ENCODE results near the gene HES1.

HES1 gene

DNA sequence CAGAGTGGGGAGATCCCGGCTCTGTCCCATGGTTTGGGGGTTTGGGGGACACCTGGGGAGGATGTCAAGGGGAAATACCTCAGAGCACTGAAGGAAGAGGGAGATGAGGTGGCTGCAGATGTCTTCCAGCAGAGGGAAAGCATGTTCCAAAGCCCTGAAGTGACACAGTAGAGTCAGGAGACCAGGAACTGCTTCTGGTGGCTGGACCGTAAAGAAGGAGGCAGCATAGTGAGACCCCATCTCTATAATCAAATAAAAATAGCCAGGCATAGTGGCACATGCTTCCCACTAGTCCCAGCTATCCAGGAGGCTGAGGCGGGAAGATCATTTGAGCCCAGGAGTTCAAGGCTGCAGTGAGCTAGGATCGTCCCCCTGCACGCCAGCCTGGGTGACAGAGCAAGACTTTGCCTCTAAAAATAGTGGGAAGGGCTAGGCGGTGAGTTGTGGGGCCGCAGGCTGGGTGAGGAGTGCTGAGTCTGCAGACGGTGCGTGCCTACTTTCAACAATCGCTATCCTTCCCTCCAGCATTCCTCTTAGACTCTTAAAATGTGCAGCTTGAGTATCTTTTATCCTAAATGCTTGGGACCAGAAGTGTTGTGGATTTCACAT, 26.2 kb downstream of the HES1 start:
- H2AFZ ChIP-seq (ENCODE audit: low read depth), result no peak overlapping the region
- no peak overlapping the region for H3K4me3 ChIP-seq (IDR thresholded peaks at IDR 0.05; ENCODE audit: insufficient read depth, low read depth, low read length)
- no peaks in the 10 kb centered on the region for H3K4me1 ChIP-seq (ENCODE audit: low read depth, poor library complexity, severe bottlenecking)
- TF ChIP-seq, protein P1, sequence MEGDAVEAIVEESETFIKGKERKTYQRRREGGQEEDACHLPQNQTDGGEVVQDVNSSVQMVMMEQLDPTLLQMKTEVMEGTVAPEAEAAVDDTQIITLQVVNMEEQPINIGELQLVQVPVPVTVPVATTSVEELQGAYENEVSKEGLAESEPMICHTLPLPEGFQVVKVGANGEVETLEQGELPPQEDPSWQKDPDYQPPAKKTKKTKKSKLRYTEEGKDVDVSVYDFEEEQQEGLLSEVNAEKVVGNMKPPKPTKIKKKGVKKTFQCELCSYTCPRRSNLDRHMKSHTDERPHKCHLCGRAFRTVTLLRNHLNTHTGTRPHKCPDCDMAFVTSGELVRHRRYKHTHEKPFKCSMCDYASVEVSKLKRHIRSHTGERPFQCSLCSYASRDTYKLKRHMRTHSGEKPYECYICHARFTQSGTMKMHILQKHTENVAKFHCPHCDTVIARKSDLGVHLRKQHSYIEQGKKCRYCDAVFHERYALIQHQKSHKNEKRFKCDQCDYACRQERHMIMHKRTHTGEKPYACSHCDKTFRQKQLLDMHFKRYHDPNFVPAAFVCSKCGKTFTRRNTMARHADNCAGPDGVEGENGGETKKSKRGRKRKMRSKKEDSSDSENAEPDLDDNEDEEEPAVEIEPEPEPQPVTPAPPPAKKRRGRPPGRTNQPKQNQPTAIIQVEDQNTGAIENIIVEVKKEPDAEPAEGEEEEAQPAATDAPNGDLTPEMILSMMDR (conservative IDR thresholded peaks at IDR 0.05; ENCODE audit: low read depth, low read length), result no peak
- H3K27ac ChIP-seq, result no peak overlapping the region
- H4K20me1 ChIP-seq (ENCODE audit: insufficient read depth), result no peaks in the 10 kb centered on the region
- no peaks in the 10 kb centered on the region for H3K27me3 ChIP-seq (ENCODE audit: insufficient read depth, low read depth)
- H3K36me3 ChIP-seq (ENCODE audit: insufficient read depth), result no peaks in the 10 kb centered on the region
- H3K79me2 ChIP-seq (ENCODE audit: insufficient read depth, low read depth), result no peaks in the 10 kb centered on the region
- H3K4me2 ChIP-seq, result no peak overlapping the region
- H3K9ac ChIP-seq, result no peak overlapping the region

- Histone ChIP-seq H3K27ac (no peak overlapping the region), H3K27me3 (ENCODE audit: insufficient read depth, low read depth) (no peaks in the 10 kb centered on the region), H3K4me3 (IDR thresholded peaks at IDR 0.05; ENCODE audit: insufficient read depth, low read depth, low read length) (no peak overlapping the region), H3K4me1 (ENCODE audit: low read depth, poor library complexity, severe bottlenecking) (no peaks in the 10 kb centered on the region), H3K79me2 (ENCODE audit: insufficient read depth, low read depth) (no peaks in the 10 kb centered on the region), H4K20me1 (ENCODE audit: insufficient read depth) (no peaks in the 10 kb centered on the region), H2AFZ (ENCODE audit: low read depth) (no peak overlapping the region), H3K36me3 (ENCODE audit: insufficient read depth) (no peaks in the 10 kb centered on the region), H3K4me2 (no peak overlapping the region), H3K9ac (no peak overlapping the region)
- TF ChIP-seq, protein P1 (conservative IDR thresholded peaks at IDR 0.05; ENCODE audit: low read depth, low read length), result no peak
Observed at GRCh38 chr3:194162817-194163584, 27.1 kb downstream of the HES1 start.

- H3K4me2 ChIP-seq, result no peak overlapping the region
- no peaks in the 10 kb centered on the region for H3K36me3 ChIP-seq (ENCODE audit: insufficient read depth)
- no peaks in the 10 kb centered on the region for H4K20me1 ChIP-seq (ENCODE audit: insufficient read depth)
- no peak overlapping the region for H3K9ac ChIP-seq
- H2AFZ ChIP-seq (ENCODE audit: low read depth), result no peak overlapping the region
- no peaks in the 10 kb centered on the region for H3K27me3 ChIP-seq (ENCODE audit: insufficient read depth, low read depth)
- H3K4me1 ChIP-seq (ENCODE audit: low read depth, poor library complexity, severe bottlenecking), result no peaks in the 10 kb centered on the region
- no peaks in the 10 kb centered on the region for H3K79me2 ChIP-seq (ENCODE audit: insufficient read depth, low read depth)
- H3K27ac ChIP-seq, result no peak overlapping the region
- TF ChIP-seq, protein P1 (conservative IDR thresholded peaks at IDR 0.05; ENCODE audit: low read depth, low read length), result no peak
- H3K4me3 ChIP-seq (IDR thresholded peaks at IDR 0.05; ENCODE audit: insufficient read depth, low read depth, low read length), result no peak overlapping the region
Observed at GRCh38 chr3:194163697-194164096, 27.7 kb downstream of the HES1 start.

GRCh38 chr3:194164861-194165260, 28.9 kb downstream of the HES1 start:
- Histone ChIP-seq H3K4me3 (IDR thresholded peaks at IDR 0.05; ENCODE audit: insufficient read depth, low read depth, low read length) (no peak overlapping the region), H3K36me3 (ENCODE audit: insufficient read depth) (no peaks in the 10 kb centered on the region), H3K4me2 (no peak overlapping the region), H3K9ac (no peak overlapping the region), H3K27ac (no peak overlapping the region), H3K4me1 (ENCODE audit: low read depth, poor library complexity, severe bottlenecking) (no peaks in the 10 kb centered on the region), H3K79me2 (ENCODE audit: insufficient read depth, low read depth) (no peaks in the 10 kb centered on the region), H3K27me3 (ENCODE audit: insufficient read depth, low read depth) (no peaks in the 10 kb centered on the region), H2AFZ (ENCODE audit: low read depth) (no peak overlapping the region), H4K20me1 (ENCODE audit: insufficient read depth) (no peaks in the 10 kb centered on the region)
- TF ChIP-seq, protein P1 (conservative IDR thresholded peaks at IDR 0.05; ENCODE audit: low read depth, low read length), result no peak

Measured in KMS-11 (cell line).